Limb (tissue), 2 donors: Measurements from ENCODE around the gene MED31.
"Not testable (repeated sequence)": the region's sequence is repeated elsewhere in the genome, so short reads cannot be mapped to it uniquely, and the experiment has no call there.

Experiments
- DNase-seq, 2 donors: peaks; one replicate each; pipeline ENCODE4 v3.0.0-alpha.2; 2016; ENCODE audit errors: extremely low spot score in 2 of 2

Gene MED31

DNA sequence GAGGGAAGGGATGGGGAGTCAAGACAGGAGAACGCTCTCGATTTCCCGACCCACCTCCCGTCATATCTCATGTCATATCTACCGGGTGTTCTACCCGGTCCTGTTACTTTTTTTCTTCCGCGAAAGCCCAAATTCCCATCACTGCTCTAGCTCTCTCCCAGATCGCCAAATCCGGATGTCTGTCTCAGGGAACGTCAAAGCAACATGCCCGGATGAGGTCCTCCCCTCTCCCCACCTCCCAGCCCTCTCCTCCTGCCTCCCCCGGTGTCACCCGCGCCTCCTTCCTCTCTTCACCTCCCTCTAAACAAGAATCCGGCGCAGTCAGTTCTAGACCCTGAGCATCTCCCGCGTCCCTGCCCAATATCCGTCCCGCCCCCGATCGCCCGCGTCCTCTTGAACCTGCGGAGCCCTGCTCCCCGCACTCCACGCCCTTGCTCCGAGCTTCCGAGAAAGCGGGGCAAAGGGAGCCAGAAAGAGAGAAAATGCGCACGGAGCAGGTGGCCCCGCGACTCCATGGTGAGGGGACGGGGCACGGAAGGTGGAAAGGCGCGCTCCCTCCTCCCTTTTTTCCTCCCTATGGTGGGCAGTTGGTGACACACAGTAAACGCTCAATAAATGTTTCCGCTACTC is 4.4 kb upstream of the MED31 start:
- DNase-seq, result not testable (repeated sequence)

DNA sequence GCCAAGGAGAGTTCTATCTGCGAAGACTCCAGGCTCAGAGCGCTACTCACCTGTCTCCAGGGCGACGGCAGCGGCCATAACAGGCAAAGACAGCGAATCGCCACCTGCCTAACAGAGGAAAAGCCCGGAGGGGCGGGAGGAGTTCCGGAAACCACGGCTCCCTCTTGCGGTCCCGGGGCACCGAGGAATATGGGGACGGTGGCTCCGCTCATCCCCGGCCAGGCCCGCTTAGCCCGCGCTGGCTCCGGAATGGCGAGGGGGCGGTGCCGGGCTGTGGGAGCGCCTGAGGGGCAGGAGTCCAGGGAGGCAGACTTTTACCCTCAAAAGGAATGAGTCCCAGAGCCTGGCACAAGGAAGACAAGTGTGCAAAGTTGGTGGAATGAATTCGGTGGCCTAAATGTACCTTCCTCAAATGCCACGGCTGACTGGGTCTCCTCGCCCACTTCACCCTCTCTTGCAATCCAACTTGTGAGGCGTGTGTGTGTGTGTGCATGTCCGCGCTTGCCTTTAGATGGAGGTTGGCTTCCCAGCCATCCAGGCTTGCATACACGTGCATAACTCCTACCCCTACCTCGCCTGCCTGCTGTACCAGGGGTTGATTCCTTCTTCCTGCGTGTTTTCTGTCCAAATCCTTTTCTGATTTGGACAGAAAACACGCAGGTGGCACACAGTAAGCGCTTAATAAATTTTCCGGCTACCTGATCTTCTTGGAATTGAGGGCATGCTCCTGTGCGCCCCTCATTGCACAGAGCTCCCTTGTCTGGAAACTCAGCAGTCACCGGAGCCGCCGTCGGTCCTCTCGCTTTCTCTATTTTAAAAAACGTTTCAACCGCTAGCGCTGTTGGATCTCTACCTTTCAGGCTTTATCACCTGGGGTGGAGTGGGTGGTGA is 3.7 kb upstream of the MED31 start:
- DNase-seq, result no peak

DNA sequence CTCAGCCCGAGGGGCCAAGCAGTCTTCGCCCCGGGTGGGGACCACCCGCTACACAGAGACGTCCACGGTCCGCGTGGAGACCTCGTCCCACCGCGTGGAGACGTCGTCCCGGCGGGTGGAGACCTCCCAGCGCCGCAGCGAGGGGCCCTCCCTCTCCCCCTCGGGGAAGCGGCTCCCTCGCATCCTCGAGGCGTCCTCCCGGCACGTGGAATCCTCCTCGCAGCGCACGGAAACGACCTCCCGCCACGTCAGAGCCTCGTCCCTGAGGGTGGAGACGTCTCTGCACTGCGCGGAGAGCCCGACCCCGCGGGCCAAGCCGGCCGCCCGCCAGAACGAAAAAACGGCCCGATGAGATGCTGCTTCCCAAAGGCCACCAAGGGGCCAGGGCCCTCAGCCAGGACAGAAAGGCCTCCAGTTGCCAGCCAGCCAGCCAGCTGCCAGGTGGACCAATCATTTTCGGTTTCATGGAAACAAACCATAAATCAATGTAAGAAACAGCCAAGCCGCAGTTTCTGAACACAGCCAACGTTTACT is 581 bp upstream of the MED31 start:
- peak; percentile 14 to 75 for DNase-seq

DNA sequence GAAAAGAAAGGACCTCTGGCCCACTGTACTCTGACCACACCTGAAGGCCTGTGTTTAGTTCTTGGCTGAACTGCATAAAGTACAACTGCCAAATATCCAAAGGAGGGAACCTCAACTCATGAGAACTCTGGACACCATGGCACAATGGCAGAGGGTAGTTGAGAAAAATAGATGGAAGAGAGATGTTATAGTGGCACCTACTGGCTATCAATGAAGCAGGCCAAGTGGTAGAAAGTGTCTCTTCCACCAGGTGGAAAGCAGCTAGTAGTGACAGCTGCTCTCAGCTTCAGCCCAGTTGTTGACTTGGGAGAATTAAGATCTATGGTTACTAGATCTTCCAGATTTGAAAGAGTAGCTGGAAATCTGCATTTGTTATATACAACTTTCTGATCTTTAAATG is 3.2 kb downstream of the MED31 start:
- no peak for DNase-seq

DNA sequence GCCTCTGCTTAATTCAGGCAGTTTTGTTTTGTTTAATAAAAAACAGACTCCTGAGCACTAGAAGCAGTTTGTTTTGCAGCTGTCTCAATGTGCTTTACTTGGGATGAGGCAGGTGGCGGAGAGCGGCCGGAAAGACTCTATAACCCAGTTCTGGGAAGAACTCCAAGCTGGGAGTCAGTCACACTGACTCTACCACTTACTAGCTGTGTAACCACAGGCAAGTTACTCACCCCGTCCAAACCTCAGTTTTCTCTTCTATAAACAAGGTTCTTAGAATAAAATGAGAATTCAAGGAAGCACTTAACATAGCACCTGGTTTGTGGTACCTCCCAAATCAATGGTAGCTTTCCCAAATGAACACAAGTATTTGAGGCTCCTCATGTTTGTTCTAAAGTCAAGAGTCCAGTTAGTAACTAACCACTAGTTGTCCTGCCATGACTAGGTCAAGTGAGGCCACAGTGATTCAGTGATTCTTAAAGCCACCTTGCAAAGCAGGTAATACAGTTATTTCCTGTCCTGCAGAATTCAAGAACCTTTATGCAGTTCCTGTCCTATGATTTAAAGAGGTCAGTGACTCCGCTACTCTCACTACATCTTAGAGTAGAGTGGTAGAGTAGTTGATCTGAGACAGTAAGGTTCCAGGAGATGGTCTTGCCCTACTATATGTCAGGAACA is 7.8 kb downstream of the MED31 start:
- no peak for DNase-seq

DNA sequence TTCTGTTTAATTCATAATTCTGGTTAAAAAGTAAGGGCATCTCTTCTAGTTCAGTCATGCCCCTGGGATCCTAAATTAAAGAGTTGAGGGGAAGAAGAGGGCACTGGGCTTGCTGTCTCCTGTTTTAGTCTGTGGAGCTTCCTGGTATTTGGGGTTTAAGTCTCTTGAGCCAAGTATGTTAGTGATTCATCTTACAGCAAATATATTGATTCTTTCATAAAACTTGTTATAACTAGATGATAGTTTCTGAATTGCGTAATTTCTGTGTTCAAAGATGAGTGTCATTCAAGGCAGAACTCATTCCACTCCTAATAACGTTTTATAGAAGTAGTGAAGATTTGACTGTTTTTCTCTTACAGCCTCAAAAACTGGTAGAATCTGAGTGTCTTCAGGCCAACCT is 8.8 kb downstream of the MED31 start:
- DNase-seq, result no peak

DNA sequence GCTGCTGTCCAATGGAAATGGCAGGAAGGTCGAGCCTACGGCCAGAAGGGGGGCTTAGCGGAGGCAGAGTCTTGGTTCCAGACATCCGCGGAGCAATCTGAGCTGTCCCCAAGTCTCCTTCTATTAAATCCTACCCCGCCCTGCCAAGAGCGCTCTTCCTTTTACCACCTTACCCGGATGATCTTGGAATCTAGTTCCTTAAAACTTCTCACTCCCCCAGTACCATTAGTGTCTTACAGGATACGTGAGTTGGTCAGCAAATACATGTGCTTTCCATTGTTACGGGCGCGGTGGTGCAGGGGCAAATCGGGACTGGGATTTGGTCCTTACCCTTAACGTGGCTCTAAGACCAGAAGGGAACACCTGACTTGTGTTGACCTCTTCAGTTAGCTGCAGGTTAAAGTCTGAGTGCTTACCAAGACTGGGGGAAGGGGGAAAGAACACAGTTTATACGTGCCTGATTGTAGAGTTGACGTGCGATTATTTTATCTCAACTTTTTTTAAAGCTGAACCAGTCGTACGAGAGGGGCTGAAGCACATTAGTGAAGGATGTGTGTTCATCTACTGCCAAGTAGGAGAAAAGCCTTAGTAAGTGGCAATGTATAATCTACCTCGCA is 10.1 kb downstream of the MED31 start:
- DNase-seq, result peak in 1 of 2 donors; percentile 13

DNA sequence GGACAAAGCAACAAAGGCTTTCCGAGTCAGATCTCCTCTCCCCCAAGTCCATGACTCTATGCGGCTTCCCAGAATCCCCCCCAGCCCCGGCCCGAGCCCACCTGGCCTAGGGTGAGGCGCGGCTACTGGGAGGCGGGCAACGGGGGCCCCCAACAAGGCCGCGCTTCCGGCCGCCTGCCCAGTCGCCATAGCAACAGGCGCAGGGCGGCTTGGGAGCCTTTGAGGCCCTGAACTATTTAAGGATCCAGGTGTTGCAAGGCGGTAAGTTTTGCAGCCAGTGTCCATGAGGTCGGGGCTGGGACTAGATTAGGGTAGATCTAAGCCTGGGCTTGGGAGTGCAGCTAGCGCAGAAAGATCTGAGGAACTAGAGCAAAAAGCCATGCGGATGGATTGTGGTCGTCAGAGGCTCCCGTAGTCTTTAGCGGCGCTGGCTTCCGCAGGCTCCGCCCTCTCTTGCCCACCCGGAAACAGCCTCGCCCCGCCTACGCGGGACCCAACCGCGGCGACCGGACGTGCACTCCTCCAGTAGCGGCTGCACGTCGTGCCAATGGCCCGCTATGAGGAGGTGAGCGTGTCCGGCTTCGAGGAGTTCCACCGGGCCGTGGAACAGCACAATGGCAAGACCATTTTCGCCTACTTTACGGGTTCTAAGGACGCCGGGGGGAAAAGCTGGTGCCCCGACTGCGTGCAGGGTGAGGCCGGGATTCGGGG is 10.7 kb downstream of the MED31 start, which contains the start of the genes KIAA0753 and TXNDC17:
TSS of gene KIAA0753 (minus strand) at position 176 of the 711 bp plus-strand sequence. CDS start 5,608 bp downstream, outside the sequence.
TSS of gene TXNDC17 (plus strand) at position 525 of the 711 bp plus-strand sequence. CDS start at position 548, 23 bp downstream.
- DNase-seq, result peak; percentile 92 to 93

DNA sequence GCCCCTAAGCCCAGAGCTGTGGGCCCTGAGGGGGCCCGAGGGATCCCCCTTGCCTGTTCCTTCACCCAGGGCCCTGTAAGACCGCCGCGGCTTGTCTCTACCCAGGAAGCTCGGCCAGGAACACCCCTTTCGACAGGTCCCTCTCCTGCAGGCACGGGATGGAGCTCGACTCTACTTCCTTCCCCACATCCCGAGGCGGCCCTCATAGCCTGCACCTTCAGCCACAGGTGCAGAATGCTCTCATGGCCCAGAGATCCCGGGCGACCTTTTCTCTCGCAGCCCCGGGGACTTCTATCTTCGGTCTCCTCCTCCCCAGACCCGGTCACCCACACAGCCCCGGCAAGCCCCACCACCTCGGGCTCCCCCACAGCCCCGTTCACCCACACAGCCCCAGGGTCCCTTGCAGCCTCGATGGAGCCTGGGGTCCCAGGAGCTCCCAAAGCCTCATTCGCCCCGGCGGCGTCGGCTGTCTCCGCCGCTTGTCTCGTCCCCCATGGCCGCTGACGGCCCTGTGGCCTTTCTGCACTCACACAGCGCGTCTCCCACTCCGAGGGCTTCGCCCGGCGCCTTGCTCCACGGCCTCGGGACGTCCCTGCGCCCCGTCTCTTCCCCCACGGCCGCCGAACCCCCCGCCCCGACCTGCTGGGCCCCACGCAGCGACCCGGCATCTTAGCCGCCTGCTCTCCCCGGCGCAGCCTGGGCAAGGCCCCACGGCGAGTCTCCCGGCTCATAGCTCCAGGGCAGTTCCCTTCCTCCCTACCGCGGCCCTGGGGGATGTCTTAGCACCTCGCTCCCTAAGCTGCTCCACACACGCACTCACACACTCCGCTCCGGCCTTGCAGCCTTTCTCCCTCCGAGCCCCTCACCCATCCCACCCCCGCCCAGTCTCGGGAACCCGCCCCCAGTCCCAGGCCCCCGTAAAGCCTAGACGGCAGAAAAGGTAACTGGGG is 11.5 kb downstream of the MED31 start:
- peak in 1 of 2 donors; percentile 12 for DNase-seq

DNA sequence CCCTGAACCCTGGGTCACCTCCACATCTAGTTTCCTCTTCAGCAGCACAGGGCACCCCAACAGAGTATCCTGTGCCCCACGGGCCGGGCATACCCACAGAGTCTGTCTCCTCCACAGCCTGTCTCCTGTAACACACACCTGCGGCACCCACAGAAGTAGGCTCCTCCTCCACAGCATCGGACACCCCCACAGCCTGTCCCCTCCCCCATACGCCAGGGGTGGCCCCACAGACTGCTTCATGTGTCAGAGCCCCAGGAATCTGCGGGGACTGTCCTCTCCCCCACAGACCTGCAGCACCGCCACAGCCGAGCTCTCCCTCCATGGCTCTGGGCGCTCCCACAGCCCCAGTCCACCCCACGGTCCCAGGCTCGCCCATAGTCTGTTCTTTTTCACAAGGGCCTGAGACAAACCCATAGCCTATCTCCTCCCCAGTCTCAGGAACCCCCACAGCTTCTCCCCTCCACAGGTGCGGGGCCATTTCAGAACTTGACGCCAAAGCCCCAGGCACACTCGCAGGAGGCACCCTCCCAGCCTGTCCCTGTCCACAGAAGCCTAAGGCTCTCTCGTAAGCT is 12.3 kb downstream of the MED31 start:
- DNase-seq, result no peak

DNA sequence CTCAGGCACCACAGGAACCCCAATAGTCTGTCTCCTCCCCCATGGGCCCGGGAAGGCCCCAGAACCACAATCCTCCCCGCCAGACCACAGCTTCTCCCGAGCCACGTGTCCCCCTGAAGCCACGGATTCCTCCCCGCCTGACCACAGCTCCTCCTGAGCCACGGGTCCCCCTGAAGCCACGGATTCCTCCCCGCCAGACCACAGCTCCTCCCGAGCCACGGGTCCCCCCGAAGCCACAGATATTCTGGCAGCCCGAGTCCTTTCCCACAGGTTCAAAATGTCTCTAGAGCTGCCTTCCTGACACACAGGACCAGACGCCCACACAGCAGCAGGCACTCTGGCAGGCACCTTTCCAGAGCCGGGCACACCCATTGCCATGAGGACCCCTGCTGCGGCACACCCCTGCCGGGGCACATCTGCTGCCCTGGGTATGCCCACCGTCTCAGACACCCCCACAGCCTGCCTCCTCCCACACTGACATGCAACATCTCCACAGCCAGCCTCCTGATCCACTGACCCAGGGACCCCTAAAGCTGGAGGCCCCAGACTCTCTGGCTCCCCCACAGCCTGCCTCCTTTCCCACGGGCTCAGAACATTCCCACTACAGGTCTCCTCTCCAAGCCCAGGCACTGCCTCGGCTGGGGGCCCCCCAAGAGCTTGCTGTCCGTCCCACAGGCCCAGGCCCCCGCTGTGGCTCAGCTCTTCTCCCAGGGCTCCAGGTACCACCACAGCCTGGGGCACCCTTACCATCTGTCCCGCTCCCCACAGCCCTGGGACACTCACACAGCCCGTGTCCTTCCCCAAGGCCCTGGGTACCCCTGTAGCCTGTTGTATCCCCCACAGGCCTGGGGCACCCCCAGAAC is 13.1 kb downstream of the MED31 start:
- no peak for DNase-seq

DNA sequence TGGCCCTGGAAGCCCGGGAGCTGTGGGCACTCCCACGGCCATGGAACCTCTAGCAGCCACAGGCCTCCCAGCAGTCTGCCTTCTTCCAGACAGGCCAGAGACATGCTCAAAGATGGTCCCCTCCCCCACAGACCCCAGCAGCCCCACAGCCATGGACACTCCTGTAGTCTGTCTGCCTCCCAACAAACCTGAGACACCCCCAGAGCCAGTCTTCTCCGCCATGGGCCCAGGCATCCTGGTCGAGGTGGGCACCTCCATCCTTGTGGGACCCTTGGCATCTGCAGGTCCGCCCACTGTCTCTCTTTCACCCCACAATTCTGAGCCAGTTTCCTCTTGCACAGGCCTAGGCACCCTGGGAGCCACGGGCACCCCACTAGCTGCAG is 14.0 kb downstream of the MED31 start:
- no peak for DNase-seq

DNA sequence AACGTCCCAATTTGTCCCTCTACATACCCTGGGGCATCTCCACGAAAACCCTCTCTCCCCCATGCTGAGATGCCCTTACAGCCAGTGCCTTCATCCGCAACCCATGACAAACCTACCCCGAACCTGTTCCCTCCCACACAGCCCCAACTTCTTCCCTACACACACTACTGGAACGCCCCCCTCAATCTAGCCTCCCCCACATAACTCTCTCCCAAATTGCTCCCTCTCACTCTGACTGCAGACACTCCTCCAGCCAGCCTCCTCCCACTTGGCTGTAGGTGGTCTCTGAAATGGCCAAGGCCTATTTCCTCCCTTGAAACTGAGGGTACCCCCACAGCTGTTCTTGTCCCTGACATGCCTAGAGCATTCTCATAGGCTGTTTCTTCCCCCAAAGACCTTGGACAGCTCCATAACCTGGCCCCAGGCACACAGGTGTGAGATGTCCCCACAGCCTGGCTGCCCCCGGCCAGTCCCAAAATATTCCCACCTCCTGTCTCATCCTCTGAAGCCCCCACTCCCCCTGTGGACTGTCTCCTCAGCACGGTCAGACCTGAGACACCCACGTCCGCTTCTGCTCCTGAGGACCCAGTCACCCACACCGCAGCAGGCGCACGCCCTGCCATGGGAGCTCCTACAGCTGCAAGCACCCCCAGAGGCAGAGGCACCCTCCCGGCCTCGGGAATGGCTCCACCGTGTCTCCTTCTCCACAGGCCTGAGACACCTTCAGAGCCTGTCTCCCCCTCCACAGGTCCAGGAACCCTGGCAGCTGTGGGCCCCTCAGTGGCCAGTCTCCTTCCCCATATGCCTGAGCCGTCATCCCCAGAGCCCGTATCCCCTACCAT is 14.6 kb downstream of the MED31 start:
- DNase-seq, result no peak

DNA sequence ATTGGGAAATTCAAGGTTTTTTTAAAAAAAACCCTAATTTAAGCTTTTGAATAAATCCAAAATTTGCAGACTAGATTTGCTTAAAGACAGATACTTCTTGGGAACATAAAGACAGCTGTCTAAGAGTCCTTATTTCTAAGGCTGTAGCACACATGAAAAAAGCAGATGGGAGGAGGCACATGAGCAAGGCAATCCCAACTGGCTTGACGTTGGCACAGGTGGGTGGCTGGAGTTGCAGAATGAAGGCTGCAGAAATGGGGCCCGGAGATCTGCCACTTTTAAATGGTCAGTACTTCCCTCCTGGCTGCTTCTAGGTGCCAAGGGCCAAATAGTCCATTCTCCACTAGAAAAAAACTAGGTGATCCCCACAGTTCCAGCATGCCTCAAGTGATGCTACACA is 15.3 kb downstream of the MED31 start:
- no peak for DNase-seq

DNA sequence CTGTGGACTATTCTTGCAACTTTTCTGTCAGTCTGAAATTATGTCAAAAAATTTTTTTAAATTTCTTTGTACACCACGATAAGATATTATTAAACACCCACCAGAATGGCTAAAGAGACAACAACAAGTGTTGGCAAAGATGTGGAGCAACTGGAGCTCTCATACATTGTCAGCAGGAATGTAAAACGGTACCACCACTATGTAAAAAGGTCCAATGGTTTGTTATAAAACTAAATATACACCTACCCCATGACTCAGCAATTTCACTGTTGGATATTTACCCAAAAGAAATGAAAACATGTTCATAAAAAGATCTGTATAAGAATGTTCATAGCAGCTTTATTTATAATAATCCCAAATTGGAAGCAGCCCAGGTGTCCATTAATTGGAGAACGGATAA is 18.1 kb downstream of the MED31 start:
- DNase-seq, result no peak

DNA sequence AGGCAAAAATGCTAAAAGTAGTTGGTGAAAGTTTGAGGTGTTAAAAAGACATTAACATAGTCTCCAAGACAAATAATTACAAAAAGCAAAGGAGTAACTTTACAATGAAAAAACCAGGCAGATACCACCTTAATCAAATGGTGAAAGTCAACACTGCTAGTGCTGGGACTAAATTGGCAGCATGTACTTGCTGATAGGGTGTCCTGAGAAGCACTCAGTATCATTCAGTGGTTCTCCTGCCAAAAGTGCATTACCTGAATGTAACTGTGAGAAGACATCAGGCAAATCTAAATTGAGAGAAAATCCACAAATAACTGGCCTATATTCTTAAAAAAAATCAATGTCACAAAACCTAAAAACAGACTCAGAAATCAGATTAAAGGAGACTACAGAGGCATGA is 18.9 kb downstream of the MED31 start:
- no peak for DNase-seq

DNA sequence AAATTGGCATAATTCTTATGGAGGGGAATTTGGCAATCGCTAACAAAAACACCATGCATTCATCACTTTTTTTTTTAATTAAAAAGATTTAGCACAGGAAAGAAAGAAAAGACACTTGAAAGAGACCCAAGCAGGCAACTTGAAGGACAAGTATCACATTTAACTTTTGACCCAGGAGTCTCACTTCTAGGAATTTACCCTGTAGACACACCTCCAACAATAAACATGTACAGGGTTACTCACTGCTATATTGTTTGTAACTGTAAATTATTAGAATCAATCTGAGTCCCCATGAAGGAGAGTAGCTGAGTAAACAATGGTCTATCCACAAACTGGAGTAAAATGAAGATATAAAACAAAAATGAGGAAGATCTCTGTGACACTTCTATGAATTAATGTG is 21.0 kb downstream of the MED31 start:
- no peak for DNase-seq
